HUES48 (cell line): ENCODE data around the gene ACSL5.
A peak's percentile ranks its signal among the peaks of the same experiment; 100 is the strongest.
"Not testable (repeated sequence)": the region's sequence is repeated elsewhere in the genome, so short reads cannot be mapped to it uniquely, and the experiment has no call there.

Experiments
- H3K27ac ChIP-seq: one replicate; pipeline ENCODE4 v1.7.0; 2013; ENCODE audit warnings: low read depth, low read length, inconsistent platforms
- H3K27me3 ChIP-seq: 2 replicates; pipeline ENCODE4 v1.6.1; 2013; ENCODE audit warnings: mild to moderate bottlenecking, low read length; ENCODE audit not compliant: control insufficient read depth, insufficient read depth
- H3K36me3 ChIP-seq: 2 replicates; pipeline ENCODE4 v1.6.1; 2013; ENCODE audit warnings: low read length; ENCODE audit not compliant: control insufficient read depth, insufficient read depth
- H3K4me1 ChIP-seq: 2 replicates; pipeline ENCODE4 v1.6.1; 2013; ENCODE audit warnings: mild to moderate bottlenecking, low read length; ENCODE audit not compliant: control insufficient read depth, insufficient read depth
- H3K4me3 ChIP-seq: 2 replicates; pipeline ENCODE4 v1.5.1; 2013; ENCODE audit warnings: mild to moderate bottlenecking, low read depth, low read length
- H3K9ac ChIP-seq: 2 replicates; pipeline ENCODE4 v1.6.1; 2013; ENCODE audit warnings: mild to moderate bottlenecking, low read depth, low read length, moderate library complexity
- H3K9me3 ChIP-seq: 2 replicates; pipeline ENCODE4 v1.6.1; 2013; ENCODE audit warnings: low read length; ENCODE audit not compliant: control insufficient read depth, insufficient read depth

ACSL5 gene

GRCh38 chr10:112447620-112447928 lies 73.7 kb downstream of the ACSL5 start:
- H3K27ac ChIP-seq, result peak overlapping the region; percentile 89
- H3K4me3 ChIP-seq, result peak overlapping the region; percentile 96
- peak overlapping the region; percentile 96 for H3K9ac ChIP-seq
- no peaks in the 10 kb centered on the region for H3K4me1 ChIP-seq
- H3K27me3 ChIP-seq, result no peaks in the 10 kb centered on the region
- no peaks in the 10 kb centered on the region for H3K9me3 ChIP-seq
- H3K36me3 ChIP-seq, result peaks cover 33% of the 10 kb centered on the region

GRCh38 chr10:112448888-112449287 lies 75.0 kb downstream of the ACSL5 start:
- no peak overlapping the region for H3K9ac ChIP-seq
- H3K36me3 ChIP-seq, result peaks cover 21% of the 10 kb centered on the region
- no peaks in the 10 kb centered on the region for H3K9me3 ChIP-seq
- no peaks in the 10 kb centered on the region for H3K4me1 ChIP-seq
- H3K27me3 ChIP-seq, result no peaks in the 10 kb centered on the region
- H3K4me3 ChIP-seq, result no peak overlapping the region
- H3K27ac ChIP-seq, result no peak overlapping the region

- no peaks in the 10 kb centered on the region for H3K27me3 ChIP-seq
- H3K9ac ChIP-seq, result no peak overlapping the region
- no peak overlapping the region for H3K4me3 ChIP-seq
- H3K36me3 ChIP-seq, result no peaks in the 10 kb centered on the region
- no peaks in the 10 kb centered on the region for H3K4me1 ChIP-seq
- H3K27ac ChIP-seq, result no peak overlapping the region
- no peaks in the 10 kb centered on the region for H3K9me3 ChIP-seq
These were observed 81.2 kb downstream of the ACSL5 start for GRCh38 chr10:112454910-112455779.

GRCh38 chr10:112456533-112456932 lies 82.6 kb downstream of the ACSL5 start:
- Histone ChIP-seq H3K27ac (no peak overlapping the region), H3K4me1 (no peaks in the 10 kb centered on the region), H3K9me3 (no peaks in the 10 kb centered on the region), H3K9ac (no peak overlapping the region), H3K27me3 (no peaks in the 10 kb centered on the region), H3K4me3 (no peak overlapping the region), H3K36me3 (peaks cover 6% of the 10 kb centered on the region; the same call in 1 of the 2 replicates)

GRCh38 chr10:112460366-112460765 lies 86.5 kb downstream of the ACSL5 start:
- Histone ChIP-seq H3K4me1 (no peaks in the 10 kb centered on the region), H3K9ac (no peak overlapping the region), H3K9me3 (0 out of 2 replicates have a peak, but pooled peaks cover 6% of the 10 kb centered on the region), H3K27ac (no peak overlapping the region), H3K27me3 (no peaks in the 10 kb centered on the region), H3K4me3 (no peak overlapping the region), H3K36me3 (peaks cover 21% of the 10 kb centered on the region)

GRCh38 chr10:112461029-112461887 lies 87.3 kb downstream of the ACSL5 start:
- Histone ChIP-seq H3K9ac (no peak overlapping the region), H3K36me3 (peaks cover 29% of the 10 kb centered on the region), H3K9me3 (0 out of 2 replicates have a peak, but pooled peaks cover 7% of the 10 kb centered on the region), H3K27me3 (no peaks in the 10 kb centered on the region), H3K27ac (no peak overlapping the region), H3K4me1 (no peaks in the 10 kb centered on the region), H3K4me3 (no peak overlapping the region)

- H3K27ac ChIP-seq, H3K27me3 ChIP-seq, H3K9ac ChIP-seq, H3K4me1 ChIP-seq, H3K4me3 ChIP-seq, H3K9me3 ChIP-seq: not testable (repeated sequence)
- peaks cover 33% of the 10 kb centered on the region for H3K36me3 ChIP-seq
These were observed 90.2 kb downstream of the ACSL5 start for GRCh38 chr10:112464074-112464473.

- no peak overlapping the region for H3K27ac ChIP-seq
- no peaks in the 10 kb centered on the region for H3K4me1 ChIP-seq
- H3K4me3 ChIP-seq, result no peak overlapping the region
- peaks cover 33% of the 10 kb centered on the region for H3K36me3 ChIP-seq
- H3K9me3 ChIP-seq, result 0 out of 2 replicates have a peak, but pooled peaks cover 7% of the 10 kb centered on the region
- H3K27me3 ChIP-seq, result no peaks in the 10 kb centered on the region
- H3K9ac ChIP-seq, result no peak overlapping the region
These were observed 91.5 kb downstream of the ACSL5 start for GRCh38 chr10:112465299-112465883.

GRCh38 chr10:112466802-112467201 lies 92.9 kb downstream of the ACSL5 start:
- Histone ChIP-seq H3K4me3 (no peak overlapping the region), H3K9me3 (0 out of 2 replicates have a peak, but pooled peaks cover 7% of the 10 kb centered on the region), H3K9ac (no peak overlapping the region), H3K4me1 (no peaks in the 10 kb centered on the region), H3K27me3 (no peaks in the 10 kb centered on the region), H3K27ac (no peak overlapping the region), H3K36me3 (peaks cover 24% of the 10 kb centered on the region)

GRCh38 chr10:112467541-112468075 lies 93.7 kb downstream of the ACSL5 start:
- peaks cover 5% of the 10 kb centered on the region; the same call in 1 of the 2 replicates for H3K4me1 ChIP-seq
- no peaks in the 10 kb centered on the region for H3K27me3 ChIP-seq
- H3K4me3 ChIP-seq, result no peak overlapping the region
- H3K9ac ChIP-seq, result no peak overlapping the region
- H3K27ac ChIP-seq, result no peak overlapping the region
- H3K36me3 ChIP-seq, result peaks cover 24% of the 10 kb centered on the region
- 0 out of 2 replicates have a peak, but pooled peaks cover 7% of the 10 kb centered on the region for H3K9me3 ChIP-seq
